Panc1 (cell line): ENCODE results near the gene JAZF1. TPM values are rescaled to one million over a fixed set of nuclear protein-coding genes. Genes with fewer than 3 reads are reported as not detected.

Experiments
- ATAC-seq: fragments of 200-7000 bp; cut with Tn5 transposase; 2 replicates; pipeline ENCODE4 v1.9.1; 2020; ENCODE audit warnings: mild to moderate bottlenecking, moderate library complexity
- BruUV-seq: library from RNA; stranded (reverse); fragments of 400-500 nt; replicated peaks from 2 replicates; lab custom pipeline; 2021; lab: Mats Ljungman, UMichigan
- CTCF ChIA-PET: fragments of 300-600 bp; sonication (Branson Sonifier 250); formaldehyde crosslinking; loops from one replicate; lab custom pipeline; 2022; ENCODE audit warnings: antibody characterized with exemption; lab: Charles Lee
- POLR2A ChIA-PET: fragments of 300-600 bp; sonication (Branson Sonifier 250); formaldehyde crosslinking; loops from one replicate; lab custom pipeline; 2022; ENCODE audit warnings: antibody characterized with exemption; lab: Charles Lee
- DNase-seq: peaks from one replicate; pipeline ENCODE4 v3.0.0-alpha.2; 2010; ENCODE audit warnings: low read depth, low spot score
- H3K27ac ChIP-seq: 2 replicates; pipeline ENCODE4 v1.5.1; 2011; ENCODE audit warnings: mild to moderate bottlenecking, low read length, inconsistent platforms
- H3K27me3 ChIP-seq: fragments of 200-500 bp; sonication (Bioruptor generic); 2 replicates; pipeline ENCODE4 v1.6.0; 2014; ENCODE audit warnings: low read length, inconsistent platforms; ENCODE audit not compliant: control insufficient read depth, insufficient read depth
- H3K36me3 ChIP-seq: fragments of 200-500 bp; sonication (Bioruptor generic); 2 replicates; pipeline ENCODE4 v1.5.1; 2014; ENCODE audit warnings: inconsistent platforms, mild to moderate bottlenecking, low read length, moderate library complexity; ENCODE audit not compliant: control insufficient read depth, insufficient read depth
- H3K4me1 ChIP-seq: 2 replicates; pipeline ENCODE4 v1.5.1; 2011; ENCODE audit warnings: inconsistent platforms, mild to moderate bottlenecking, low read length, moderate library complexity; ENCODE audit not compliant: control insufficient read depth, insufficient read depth
- H3K4me3 ChIP-seq, 2 experiments: 2 replicates each; pipeline ENCODE4 v1.5.1; 2011 to 2012; ENCODE audit warnings: low read depth in 2 of 2, low read length in 2 of 2, mild to moderate bottlenecking in 2 of 2, inconsistent platforms in 1 of 2, moderate library complexity in 1 of 2
- H3K9me3 ChIP-seq: fragments of 200-500 bp; sonication (Bioruptor generic); 2 replicates; pipeline ENCODE4 v1.5.1; 2014; ENCODE audit warnings: low read depth, mild to moderate bottlenecking, inconsistent platforms, low read length, moderate library complexity; ENCODE audit not compliant: control insufficient read depth, insufficient read depth
- POLR2AphosphoS5 ChIP-seq: IDR thresholded peaks from 2 replicates; pipeline ENCODE4 v1.6.1; 2012; ENCODE audit warnings: mild to moderate bottlenecking, low read depth, low read length, moderate library complexity
- SIN3A ChIP-seq: IDR thresholded peaks from 2 replicates; pipeline ENCODE4 v1.6.1; 2012; ENCODE audit warnings: low read depth, mild to moderate bottlenecking, low read length, moderate library complexity, borderline replicate concordance; ENCODE audit not compliant: insufficient read depth
- TCF7L2 ChIP-seq: IDR thresholded peaks from 2 replicates; pipeline ENCODE4 v1.6.1; 2011; ENCODE audit warnings: mild to moderate bottlenecking, low read depth, low read length, inconsistent platforms
- in situ Hi-C: cut with HindIII; loops from 2 replicates; pipeline ENCODE4 v1.10.0; 2016; ENCODE audit warnings: low sequenced_read_pairs, low pct_unique_long_range_greater_than_20kb
- intact Hi-C: fragments of 100-400 bp; cut with micrococcal nuclease; formaldehyde crosslinking; loops from one replicate; pipeline ENCODE4 v1.10.0; 2022; ENCODE audit not compliant: unreplicated experiment
- total RNA-seq: library from RNA; stranded (reverse); gene quantifications from one replicate; pipeline ENCODE4 v1.2.1, GENCODE V29; 2021; ENCODE audit not compliant: unreplicated experiment
- TF ChIP-seq, protein P1 (sequence below), 2 experiments: IDR thresholded peaks; 2 replicates each; pipeline ENCODE4 v1.6.1; 2011 to 2012; ENCODE audit warnings: low read depth in 2 of 2, control low read depth in 1 of 2, low read length in 1 of 2, mild to moderate bottlenecking in 1 of 2, moderate library complexity in 1 of 2; ENCODE audit not compliant: insufficient read depth in 1 of 2
- TF ChIP-seq, protein P2 (sequence below): fragments of 450-650 bp; IDR thresholded peaks from 2 replicates; pipeline ENCODE4 v1.5.1; 2017; ENCODE audit warnings: mild to moderate bottlenecking

JAZF1 gene
- total RNA-seq, 1 experiment from 2014 or later, result 8.8 TPM

DNA sequence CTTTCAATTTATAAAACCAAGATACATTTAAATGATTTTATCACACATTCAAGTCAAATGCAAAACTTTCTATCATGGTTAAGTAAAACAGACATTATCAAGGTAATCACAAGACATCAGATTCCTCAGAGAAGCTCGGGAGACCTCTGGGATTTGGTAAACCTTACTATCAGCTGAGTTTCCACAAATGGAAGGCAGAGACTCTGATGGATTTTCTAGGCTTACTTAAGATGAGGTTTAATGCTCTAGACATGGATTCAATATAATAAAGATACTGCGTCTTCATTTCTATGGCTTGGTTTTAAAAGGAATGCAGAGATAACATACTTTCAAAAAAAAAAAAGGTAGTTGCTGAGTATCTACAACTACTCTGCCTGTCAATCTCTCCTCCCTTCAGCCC, 171.7 kb downstream of the JAZF1 start:
- ATAC-seq, result no peak
- Histone ChIP-seq H3K36me3 (no peaks in the 10 kb centered on the region), H3K4me3 (no peak overlapping the region), H3K4me1 (no peaks in the 10 kb centered on the region), H3K9me3 (no peaks in the 10 kb centered on the region), H3K27me3 (no peaks in the 10 kb centered on the region), H3K27ac (no peak overlapping the region)
- TF ChIP-seq TCF7L2 (no peak), SIN3A (no peak), POLR2AphosphoS5 (no peak)
- TF ChIP-seq, protein P1, sequence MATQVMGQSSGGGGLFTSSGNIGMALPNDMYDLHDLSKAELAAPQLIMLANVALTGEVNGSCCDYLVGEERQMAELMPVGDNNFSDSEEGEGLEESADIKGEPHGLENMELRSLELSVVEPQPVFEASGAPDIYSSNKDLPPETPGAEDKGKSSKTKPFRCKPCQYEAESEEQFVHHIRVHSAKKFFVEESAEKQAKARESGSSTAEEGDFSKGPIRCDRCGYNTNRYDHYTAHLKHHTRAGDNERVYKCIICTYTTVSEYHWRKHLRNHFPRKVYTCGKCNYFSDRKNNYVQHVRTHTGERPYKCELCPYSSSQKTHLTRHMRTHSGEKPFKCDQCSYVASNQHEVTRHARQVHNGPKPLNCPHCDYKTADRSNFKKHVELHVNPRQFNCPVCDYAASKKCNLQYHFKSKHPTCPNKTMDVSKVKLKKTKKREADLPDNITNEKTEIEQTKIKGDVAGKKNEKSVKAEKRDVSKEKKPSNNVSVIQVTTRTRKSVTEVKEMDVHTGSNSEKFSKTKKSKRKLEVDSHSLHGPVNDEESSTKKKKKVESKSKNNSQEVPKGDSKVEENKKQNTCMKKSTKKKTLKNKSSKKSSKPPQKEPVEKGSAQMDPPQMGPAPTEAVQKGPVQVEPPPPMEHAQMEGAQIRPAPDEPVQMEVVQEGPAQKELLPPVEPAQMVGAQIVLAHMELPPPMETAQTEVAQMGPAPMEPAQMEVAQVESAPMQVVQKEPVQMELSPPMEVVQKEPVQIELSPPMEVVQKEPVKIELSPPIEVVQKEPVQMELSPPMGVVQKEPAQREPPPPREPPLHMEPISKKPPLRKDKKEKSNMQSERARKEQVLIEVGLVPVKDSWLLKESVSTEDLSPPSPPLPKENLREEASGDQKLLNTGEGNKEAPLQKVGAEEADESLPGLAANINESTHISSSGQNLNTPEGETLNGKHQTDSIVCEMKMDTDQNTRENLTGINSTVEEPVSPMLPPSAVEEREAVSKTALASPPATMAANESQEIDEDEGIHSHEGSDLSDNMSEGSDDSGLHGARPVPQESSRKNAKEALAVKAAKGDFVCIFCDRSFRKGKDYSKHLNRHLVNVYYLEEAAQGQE (IDR thresholded peaks at IDR 0.05; ENCODE audit: insufficient read depth in 1 of 2, low read depth in 2 of 2, low read length in 1 of 2), result no peak
- TF ChIP-seq, protein P2, sequence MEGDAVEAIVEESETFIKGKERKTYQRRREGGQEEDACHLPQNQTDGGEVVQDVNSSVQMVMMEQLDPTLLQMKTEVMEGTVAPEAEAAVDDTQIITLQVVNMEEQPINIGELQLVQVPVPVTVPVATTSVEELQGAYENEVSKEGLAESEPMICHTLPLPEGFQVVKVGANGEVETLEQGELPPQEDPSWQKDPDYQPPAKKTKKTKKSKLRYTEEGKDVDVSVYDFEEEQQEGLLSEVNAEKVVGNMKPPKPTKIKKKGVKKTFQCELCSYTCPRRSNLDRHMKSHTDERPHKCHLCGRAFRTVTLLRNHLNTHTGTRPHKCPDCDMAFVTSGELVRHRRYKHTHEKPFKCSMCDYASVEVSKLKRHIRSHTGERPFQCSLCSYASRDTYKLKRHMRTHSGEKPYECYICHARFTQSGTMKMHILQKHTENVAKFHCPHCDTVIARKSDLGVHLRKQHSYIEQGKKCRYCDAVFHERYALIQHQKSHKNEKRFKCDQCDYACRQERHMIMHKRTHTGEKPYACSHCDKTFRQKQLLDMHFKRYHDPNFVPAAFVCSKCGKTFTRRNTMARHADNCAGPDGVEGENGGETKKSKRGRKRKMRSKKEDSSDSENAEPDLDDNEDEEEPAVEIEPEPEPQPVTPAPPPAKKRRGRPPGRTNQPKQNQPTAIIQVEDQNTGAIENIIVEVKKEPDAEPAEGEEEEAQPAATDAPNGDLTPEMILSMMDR, result no peak
- intact Hi-C loops (no loop called here), in situ Hi-C loops (no loop called here)
- POLR2A ChIA-PET, result no interaction called here
- CTCF ChIA-PET, result no interaction called here
- no peak for DNase-seq
- no TSS peak for BruUV-seq

DNA sequence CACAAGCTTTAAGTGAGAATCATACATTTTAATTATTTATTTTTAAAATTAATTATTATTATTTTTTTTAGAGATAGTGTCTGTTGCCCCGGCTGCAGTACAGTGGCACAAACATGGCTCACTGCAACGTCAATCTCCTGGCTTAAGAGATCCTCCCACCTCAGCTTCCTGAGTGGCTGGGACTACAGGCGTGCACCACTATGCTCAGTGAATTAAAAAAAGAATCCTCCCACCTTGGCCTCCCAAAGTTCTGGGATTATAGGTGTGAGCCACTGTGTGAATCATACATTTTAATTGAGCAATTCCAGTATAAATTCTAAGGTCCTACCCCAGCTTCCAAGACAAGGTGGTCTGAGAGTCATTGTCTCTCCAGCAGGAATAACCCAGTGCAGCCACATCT, 172.4 kb downstream of the JAZF1 start:
- Histone ChIP-seq H3K27me3 (no peaks in the 10 kb centered on the region), H3K9me3 (no peaks in the 10 kb centered on the region), H3K27ac (no peak overlapping the region), H3K36me3 (no peaks in the 10 kb centered on the region), H3K4me1 (no peaks in the 10 kb centered on the region), H3K4me3 (no peak overlapping the region)
- POLR2A ChIA-PET, result interaction anchor here (0.5 to 0.6 kb wide), 2 partner anchors 173 to 206 kb away, joined by 3 read pairs; no protein-coding TSS in a partner anchor
- in situ Hi-C loops, result no loop called here
- ATAC-seq (no peak), DNase-seq (no peak)
- intact Hi-C loops, result no loop called here
- TF ChIP-seq SIN3A (no peak), TCF7L2 (no peak), POLR2AphosphoS5 (no peak)
- TF ChIP-seq, protein P2, result no peak
- TF ChIP-seq, protein P1 (IDR thresholded peaks at IDR 0.05; ENCODE audit: insufficient read depth in 1 of 2, low read depth in 2 of 2, low read length in 1 of 2), result no peak
- BruUV-seq, result no TSS peak
- CTCF ChIA-PET, result no interaction called here
